DOHH2 (cell line): Measurements from ENCODE around the gene GAB2.

Experiments
- CTCF ChIP-seq: fragments of 200-600 bp; sonication (generic); IDR thresholded peaks from one replicate; pipeline ENCODE4 v1.5.1; 2014; ENCODE audit warnings: antibody characterized with exemption, mild to moderate bottlenecking, low read depth, low read length; ENCODE audit not compliant: poor library complexity, severe bottlenecking
- EZH2phosphoT487 ChIP-seq: fragments of 200-600 bp; sonication (generic); IDR thresholded peaks from 2 replicates; pipeline ENCODE4 v1.6.1; 2017; ENCODE audit warnings: borderline replicate concordance, mild to moderate bottlenecking, antibody characterized with exemption, low read length, moderate library complexity, mixed read lengths

DNA sequence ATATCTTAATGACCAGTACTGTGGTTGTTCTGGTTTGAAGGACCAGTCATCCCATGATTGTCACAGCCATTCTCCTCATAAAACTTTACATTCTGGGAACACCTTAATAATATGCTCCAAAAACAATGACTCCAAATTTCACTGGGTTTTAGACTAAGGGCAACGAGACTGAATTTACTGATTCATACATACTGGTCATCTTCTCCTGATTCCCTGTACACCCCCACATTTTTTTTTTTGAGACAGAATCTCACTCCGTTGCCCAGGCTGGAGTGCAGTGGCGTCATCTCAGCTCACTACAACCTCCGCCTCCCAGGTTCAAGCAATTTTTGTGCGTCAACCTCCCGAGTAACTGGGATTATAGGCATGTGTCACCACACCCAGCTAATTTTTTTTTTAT lies 78.9 kb downstream of the GAB2 start:
- TF ChIP-seq EZH2phosphoT487 (no peak), CTCF (no peak)
